Prostate gland (tissue), 2 donors: ENCODE results near the gene FSIP1. TPM values are rescaled to one million over a fixed set of nuclear protein-coding genes. Genes with fewer than 3 reads are reported as not detected.

ENCODE experiments used
- DNase-seq: peaks from one replicate; pipeline ENCODE4 v3.0.0-alpha.2; 2019; ENCODE audit warnings: low spot score
- H3K27ac ChIP-seq, 2 donors: fragments of 200-600 bp; sonication (generic); 2 replicates each; pipeline ENCODE4 v1.5.1; 2017 to 2019
- H3K27me3 ChIP-seq: fragments of 200-600 bp; sonication (generic); replicated peaks from 2 replicates; pipeline ENCODE4 v1.5.1; 2019; ENCODE audit not compliant: insufficient read depth
- H3K36me3 ChIP-seq, 2 donors: fragments of 200-600 bp; sonication (generic); 1 replicate in 1 of 2; 2 replicates in 1 of 2; pipeline versions ENCODE4 v1.5.1 to v1.8.1; 2017 to 2019
- H3K4me1 ChIP-seq: fragments of 200-600 bp; sonication (generic); replicated peaks from 2 replicates; pipeline ENCODE4 v1.5.1; 2019
- H3K4me3 ChIP-seq, 2 donors: fragments of 200-600 bp; sonication (generic); 2 replicates each; pipeline ENCODE4 v1.5.1; 2017 to 2019
- H3K9me3 ChIP-seq: fragments of 200-600 bp; sonication (generic); 2 replicates; pipeline ENCODE4 v1.5.1; 2017
- CTCF ChIP-seq, 4 experiments: fragments of 200-600 bp in 2 of 4; fragments of 450-650 bp in 2 of 4; sonication (generic) in 2 of 4; IDR thresholded peaks; 1 replicate in 3 of 4; 2 replicates in 1 of 4; pipeline ENCODE4 v1.5.1; 2016 to 2019; ENCODE audit warnings: antibody characterized with exemption in 4 of 4, mild to moderate bottlenecking in 2 of 4, moderate library complexity in 2 of 4
- POLR2A ChIP-seq: fragments of 450-650 bp; IDR thresholded peaks from one replicate; pipeline ENCODE4 v1.6.1; 2016; ENCODE audit warnings: antibody characterized with exemption, mild to moderate bottlenecking
- POLR2AphosphoS5 ChIP-seq: sonication (generic); formaldehyde crosslinking; IDR thresholded peaks from one replicate; pipeline ENCODE4 v1.6.1; 2017; ENCODE audit warnings: antibody characterized with exemption
- WGBS: methylation state at CpG from one replicate; pipeline ENCODE4 v1.1.5; 2018; 5-methylcytosine and 5-hydroxymethylcytosine counted together
- intact Hi-C: fragments of 100-400 bp; cut with DNase I; formaldehyde crosslinking; loops from one replicate; pipeline ENCODE4 v1.14.2; 2022
- total RNA-seq, 2 donors: library from RNA; depleted of rRNA; stranded (reverse); fragments of >200 nt; gene quantifications; one replicate each; pipeline ENCODE4 v1.1.0, GENCODE V29; 2016

FSIP1 gene
- total RNA-seq, 2 donors from 2014 or later = 1.6 to 2.3 TPM

DNA sequence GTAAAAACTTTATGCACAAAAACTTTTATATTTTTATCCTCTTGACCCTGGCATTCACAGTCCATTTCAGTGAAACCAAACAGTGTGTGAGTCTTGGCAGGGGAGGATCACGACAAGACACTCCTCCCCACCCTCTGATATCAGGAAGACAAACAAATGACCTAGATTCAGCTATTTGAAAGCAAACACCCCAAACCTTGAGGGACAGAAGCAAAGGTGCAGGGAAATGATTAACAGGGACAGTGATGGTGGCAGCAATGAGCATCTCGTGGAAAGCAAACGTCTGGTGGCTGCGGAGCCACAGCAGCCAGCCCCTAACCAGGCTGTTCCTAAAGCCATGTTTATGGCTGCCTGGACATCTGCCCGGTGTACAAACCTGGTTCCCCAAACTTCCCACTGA, 52.1 kb downstream of the FSIP1 start:
- Histone ChIP-seq H3K4me1 (no peaks in the 10 kb centered on the region), H3K4me3 (no peak overlapping the region), H3K27ac (no peak overlapping the region), H3K36me3 (no peaks in the 10 kb centered on the region), H3K9me3 (no peaks in the 10 kb centered on the region), H3K27me3 (no peaks in the 10 kb centered on the region)
- WGBS = 53% methylated on average over 5 of the region's 5 CpGs
- DNase-seq = no peak
- intact Hi-C loops = no loop called here
- TF ChIP-seq CTCF (IDR thresholded peaks at IDR 0.05) (no peak), POLR2AphosphoS5 (no peak), POLR2A (no peak)

- 100% methylated on average over 4 of the region's 4 CpGs for WGBS
- no peak for TF ChIP-seq CTCF (IDR thresholded peaks at IDR 0.05)
- TF ChIP-seq POLR2AphosphoS5 = no peak
- no peak for TF ChIP-seq POLR2A
- Histone ChIP-seq H3K36me3 (no peaks in the 10 kb centered on the region), H3K4me3 (no peak overlapping the region), H3K27me3 (no peaks in the 10 kb centered on the region), H3K4me1 (no peaks in the 10 kb centered on the region), H3K9me3 (no peaks in the 10 kb centered on the region), H3K27ac (no peak overlapping the region)
- DNase-seq = no peak
- intact Hi-C loops = no loop called here
Observed at GRCh38 chr15:39729500-39729899, 53.1 kb downstream of the FSIP1 start.

DNA sequence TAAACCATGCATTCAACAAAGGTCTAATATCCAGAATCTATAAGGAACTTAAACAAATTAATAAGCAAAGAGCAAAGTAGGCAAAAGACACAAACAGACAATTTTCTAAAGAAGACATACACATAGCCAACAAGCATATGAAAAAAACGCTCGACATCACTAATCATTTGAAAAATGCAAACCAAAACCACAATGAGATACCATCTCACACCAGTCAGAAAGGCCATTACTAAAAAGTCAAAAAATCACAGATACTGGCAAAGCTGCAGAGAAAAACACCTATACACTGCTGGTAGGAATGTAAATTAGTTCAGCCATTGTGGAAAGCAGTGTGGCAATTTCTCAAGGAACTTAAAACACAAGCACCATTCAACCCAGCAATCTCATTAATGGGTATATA, 53.8 kb downstream of the FSIP1 start:
- no peak for TF ChIP-seq POLR2AphosphoS5
- no peak for TF ChIP-seq POLR2A
- TF ChIP-seq CTCF (IDR thresholded peaks at IDR 0.05) = no peak
- no peak for DNase-seq
- Histone ChIP-seq H3K36me3 (no peaks in the 10 kb centered on the region), H3K27me3 (no peaks in the 10 kb centered on the region), H3K4me3 (no peak overlapping the region), H3K27ac (no peak overlapping the region), H3K9me3 (no peaks in the 10 kb centered on the region), H3K4me1 (no peaks in the 10 kb centered on the region)
- intact Hi-C loops = no loop called here
- 77% methylated on average over 2 of the region's 2 CpGs for WGBS

DNA sequence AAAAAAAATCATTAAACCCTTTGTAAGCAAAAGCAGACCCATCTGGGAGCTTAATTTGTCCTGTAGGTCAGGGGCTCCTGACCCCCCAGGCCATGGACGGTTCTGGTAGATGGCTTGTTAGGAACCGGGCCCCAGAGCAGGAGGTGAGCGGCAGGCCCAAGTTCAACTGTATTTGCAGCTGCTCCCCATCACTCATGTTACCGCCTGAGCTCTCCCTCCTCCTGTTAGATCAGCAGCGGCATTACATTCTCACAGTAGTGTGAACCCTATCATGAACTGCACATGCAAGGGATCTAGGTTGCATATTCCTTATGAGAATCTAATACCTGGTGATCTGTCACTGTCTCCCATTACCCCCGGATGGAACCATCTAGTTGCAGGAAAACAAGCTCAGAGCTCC, 60.7 kb downstream of the FSIP1 start:
- no peaks in the 10 kb centered on the region for H3K27me3 ChIP-seq
- H3K4me1 ChIP-seq = no peaks in the 10 kb centered on the region
- H3K36me3 ChIP-seq = no peaks in the 10 kb centered on the region
- H3K27ac ChIP-seq = no peak overlapping the region
- TF ChIP-seq POLR2A (no peak), POLR2AphosphoS5 (no peak), CTCF (IDR thresholded peaks at IDR 0.05) (no peak)
- 93% methylated on average over 6 of the region's 6 CpGs for WGBS
- H3K9me3 ChIP-seq = no peaks in the 10 kb centered on the region
- no peak overlapping the region for H3K4me3 ChIP-seq
- intact Hi-C loops = no loop called here
- no peak for DNase-seq

- no peak for DNase-seq
- Histone ChIP-seq H3K27me3 (no peaks in the 10 kb centered on the region), H3K36me3 (no peaks in the 10 kb centered on the region), H3K4me1 (no peaks in the 10 kb centered on the region), H3K9me3 (no peaks in the 10 kb centered on the region), H3K4me3 (no peak overlapping the region), H3K27ac (no peak overlapping the region)
- intact Hi-C loops = no loop called here
- TF ChIP-seq CTCF (IDR thresholded peaks at IDR 0.05) (no peak), POLR2A (no peak), POLR2AphosphoS5 (no peak)
- 76% methylated on average over 6 of the region's 6 CpGs for WGBS
Observed at GRCh38 chr15:39720621-39721611, 61.7 kb downstream of the FSIP1 start.
